K562 (cell line): Measurements from ENCODE around the gene POMGNT1. TPM values are rescaled to one million over a fixed set of nuclear protein-coding genes. Genes with fewer than 3 reads are reported as not detected.

Source experiments
- ATAC-seq: fragments of 200-7000 bp; cut with Tn5 transposase; 3 replicates; pipeline ENCODE4 v1.9.1; 2020; ENCODE audit warnings: moderate library complexity
- BruUV-seq: library from RNA; stranded (reverse); fragments of 400-500 nt; replicated peaks from 2 replicates; lab custom pipeline; 2021; lab: Mats Ljungman, UMichigan
- CTCF ChIA-PET: fragments of 300-600 bp; formaldehyde crosslinking; extraction: SDS; loops from one replicate; lab custom pipeline; 2021; ENCODE audit warnings: low intra/inter-chr PET ratio; lab: Yijun Ruan, JAX
- POLR2A ChIA-PET: fragments of 300-600, 350-650 bp; sonication (Branson Sonifier 250); formaldehyde crosslinking; extraction: SDS; loops from one replicate; lab custom pipeline; 2021; ENCODE audit warnings: antibody characterized with exemption, inconsistent platforms; lab: Yijun Ruan, JAX
- DNase-seq, 4 experiments: peaks; one replicate each; pipeline versions ENCODE4 v3.0.0 to v3.0.0-alpha.2; 2011 to 2018; ENCODE audit warnings: low spot score in 3 of 4, mixed read lengths in 3 of 4; ENCODE audit errors: extremely low read depth in 1 of 4
- FAIRE-seq: peaks from 2 replicates; lab custom pipeline; 2011; peaks lifted over from hg19 to GRCh38; lab: Jason Lieb, UNC
- H2AFZ ChIP-seq: 2 replicates; pipeline ENCODE4 v1.6.0; 2011; ENCODE audit warnings: low read depth, low read length, control low read depth, inconsistent platforms
- H3K27ac ChIP-seq: fragments of 200-600 bp; 3 replicates; pipeline ENCODE4 v1.8.0; 2011; ENCODE audit warnings: low read depth, mild to moderate bottlenecking, control low read depth, inconsistent platforms, low read length, moderate library complexity, mixed read lengths; ENCODE audit errors: extremely low read depth
- H3K27me3 ChIP-seq, 2 experiments: fragments of 300-600 bp in 1 of 2; 2 replicates in 1 of 2; 3 replicates in 1 of 2; pipeline versions ENCODE4 v1.6.0 to v1.8.0; 2011; ENCODE audit warnings: inconsistent platforms in 2 of 2, low read length in 2 of 2, mild to moderate bottlenecking in 1 of 2, mixed read lengths in 1 of 2, moderate library complexity in 1 of 2; ENCODE audit not compliant: control insufficient read depth in 2 of 2, insufficient read depth in 2 of 2
- H3K36me3 ChIP-seq: fragments of 300-600 bp; 3 replicates; pipeline ENCODE4 v1.8.0; 2011; ENCODE audit warnings: mild to moderate bottlenecking, low read length, inconsistent platforms; ENCODE audit not compliant: control insufficient read depth, insufficient read depth
- H3K4me1 ChIP-seq, 2 experiments: fragments of 200-600 bp in 1 of 2; replicated peaks in 1 of 2; 2 replicates in 1 of 2; 3 replicates in 1 of 2; pipeline versions ENCODE4 v1.5.1 to v1.8.0; 2011; ENCODE audit warnings: inconsistent platforms in 2 of 2, low read length in 2 of 2, mild to moderate bottlenecking in 1 of 2, mixed read lengths in 1 of 2, moderate library complexity in 1 of 2; ENCODE audit not compliant: control insufficient read depth in 2 of 2, insufficient read depth in 2 of 2
- H3K4me2 ChIP-seq: 2 replicates; pipeline ENCODE4 v1.6.1; 2011; ENCODE audit warnings: low read length, control low read depth, inconsistent platforms, mixed read lengths; ENCODE audit not compliant: insufficient read depth
- H3K4me3 ChIP-seq: fragments of 200-600 bp; sonication (generic), shearing (Covaris generic); 2 replicates; pipeline ENCODE4 v1.5.1; 2016; ENCODE audit warnings: control low read depth, inconsistent platforms
- H3K79me2 ChIP-seq: fragments of 200-600 bp; 3 replicates; pipeline ENCODE4 v1.8.0; 2011; ENCODE audit warnings: low read length, inconsistent platforms; ENCODE audit not compliant: control insufficient read depth, insufficient read depth
- H3K9ac ChIP-seq, 2 experiments: 2 replicates each; pipeline versions ENCODE4 v1.6.0 to v1.6.1; 2011; ENCODE audit warnings: low read depth in 2 of 2, low read length in 2 of 2, control low read depth in 1 of 2, inconsistent platforms in 1 of 2, mild to moderate bottlenecking in 1 of 2, mixed read lengths in 1 of 2; ENCODE audit not compliant: insufficient read depth in 1 of 2
- H3K9me1 ChIP-seq: one replicate; pipeline ENCODE4 v1.6.0; 2011; ENCODE audit warnings: inconsistent platforms, mild to moderate bottlenecking, low read length, moderate library complexity; ENCODE audit not compliant: control insufficient read depth, insufficient read depth
- H3K9me3 ChIP-seq: replicated peaks from 2 replicates; pipeline ENCODE4 v1.5.1; 2011; ENCODE audit warnings: low read depth, low read length, inconsistent platforms; ENCODE audit not compliant: control insufficient read depth, insufficient read depth
- H4K20me1 ChIP-seq: replicated peaks from 2 replicates; pipeline ENCODE4 v1.6.1; 2011; ENCODE audit warnings: low read length, inconsistent platforms, mixed read lengths; ENCODE audit not compliant: control insufficient read depth, insufficient read depth
- C11orf30 ChIP-seq: fragments of 450-650 bp; IDR thresholded peaks from 2 replicates; pipeline ENCODE4 v1.6.1; 2016; ENCODE audit warnings: low read depth, mild to moderate bottlenecking
- CBX3 ChIP-seq, 2 experiments: IDR thresholded peaks; 1 replicate in 1 of 2; 2 replicates in 1 of 2; pipeline ENCODE4 v1.6.1; 2012; ENCODE audit warnings: inconsistent platforms in 2 of 2, low read length in 2 of 2, borderline replicate concordance in 1 of 2, control low read depth in 1 of 2
- CSDE1 ChIP-seq, 2 experiments: fragments of 450-650 bp; IDR thresholded peaks; 2 replicates each; pipeline ENCODE4 v1.6.1; 2016; ENCODE audit warnings: mild to moderate bottlenecking in 1 of 2
- CXXC5 ChIP-seq: fragments of 250-450 bp; sonication (Bioruptor Pico); IDR thresholded peaks from 2 replicates; pipeline ENCODE4 v1.8.0; 2022; ENCODE audit warnings: inconsistent platforms, mild to moderate bottlenecking, moderate library complexity
- HDAC8 ChIP-seq: fragments of 450-650 bp; IDR thresholded peaks from 2 replicates; pipeline ENCODE4 v1.6.1; 2016; ENCODE audit warnings: mild to moderate bottlenecking, missing genetic modification characterization, moderate library complexity, missing compliant biosample characterization
- HOMEZ ChIP-seq: fragments of 250-450 bp; sonication (Bioruptor Pico); IDR thresholded peaks from 2 replicates; pipeline ENCODE4 v1.4.0; 2020; ENCODE audit warnings: mild to moderate bottlenecking, moderate library complexity
- JUNB ChIP-seq: fragments of 450-650 bp; formaldehyde crosslinking; conservative IDR thresholded peaks from 2 replicates; pipeline ENCODE4 v1.4.0; 2020; ENCODE audit warnings: mild to moderate bottlenecking
- L3MBTL2 ChIP-seq: fragments of 450-650 bp; IDR thresholded peaks from 2 replicates; pipeline ENCODE4 v1.6.1; 2016; ENCODE audit warnings: mild to moderate bottlenecking, moderate library complexity
- MAFG ChIP-seq: fragments of 450-650 bp; conservative IDR thresholded peaks from 2 replicates; pipeline ENCODE4 v1.6.1; 2016; ENCODE audit warnings: missing genetic modification characterization, missing compliant biosample characterization
- MAFK ChIP-seq: IDR thresholded peaks from 2 replicates; pipeline ENCODE4 v1.6.1; 2011; ENCODE audit warnings: low read length, improper control_type of control experiment
- PCBP1 ChIP-seq: fragments of 200-400 bp; formaldehyde crosslinking; IDR thresholded peaks from 2 replicates; pipeline ENCODE4 v1.6.1; 2018; ENCODE audit warnings: mild to moderate bottlenecking, low read depth, low read length; ENCODE audit not compliant: poor library complexity, severe bottlenecking
- PTRF ChIP-seq: fragments of 450-650 bp; IDR thresholded peaks from 2 replicates; pipeline ENCODE4 v1.6.1; 2016; ENCODE audit warnings: mild to moderate bottlenecking, missing genetic modification characterization, missing compliant biosample characterization
- TAL1 ChIP-seq: fragments of 450-650 bp; IDR thresholded peaks from 2 replicates; pipeline ENCODE4 v1.6.1; 2016; ENCODE audit warnings: mild to moderate bottlenecking
- ZZZ3 ChIP-seq: fragments of 450-650 bp; IDR thresholded peaks from 2 replicates; pipeline ENCODE4 v1.6.1; 2016; ENCODE audit warnings: antibody characterized with exemption, mild to moderate bottlenecking, moderate library complexity
- WGBS: fragments of 100-300 bp; shearing (Covaris generic); methylation state at CpG from one replicate; pipeline ENCODE4 v1.1.6; 2016; ENCODE audit warnings: low coverage, mixed read lengths; ENCODE audit not compliant: insufficient coverage; ENCODE audit errors: missing lambda C conversion rate; 5-methylcytosine and 5-hydroxymethylcytosine counted together
- in situ Hi-C: fragments of 300-500 bp; cut with MboI; formaldehyde crosslinking; loops from 4 replicates; pipeline ENCODE4 v1.15.0; 2018; ENCODE audit warnings: inconsistent platforms, mixed read lengths
- intact Hi-C: fragments of 100-400 bp; cut with micrococcal nuclease; formaldehyde crosslinking; loops from 2 replicates; pipeline ENCODE4 v1.14.2; 2022
- polyA plus RNA-seq, 8 experiments: library from polyadenylated mRNA; depleted of rRNA in 4 of 8; stranded (reverse) in 5 of 8; unstranded in 3 of 8; fragments of >200 nt; fragmentation: Nextera tagmentation in 2 of 8; fragmentation: Illumina TruSeq in 1 of 8; extraction: Ambion mirVana in 2 of 8; extraction: Trizol in 1 of 8; gene quantifications; 2 replicates each; pipeline versions ENCODE4 v1.2.1 to v1.2.3, GENCODE V29; 2011 to 2014; ENCODE audit warnings: inconsistent platforms in 1 of 8, missing spikeins in 1 of 8
- total RNA-seq, 7 experiments: library from RNA; depleted of rRNA in 6 of 7; stranded (reverse); fragments of >200 nt in 6 of 7; fragmentation: Illumina TruSeq in 2 of 7; extraction: Trizol in 2 of 7; gene quantifications; 2 replicates each; pipeline versions ENCODE4 v1.2.1 to v1.2.3, GENCODE V29; 2011 to 2021; ENCODE audit warnings: low replicate concordance in 1 of 7
- TF ChIP-seq, protein P1 (sequence below): sonication (generic); formaldehyde crosslinking; IDR thresholded peaks from 2 replicates; pipeline ENCODE4 v1.8.0; 2023; ENCODE audit warnings: missing genetic modification reagents, mild to moderate bottlenecking, borderline replicate concordance

The POMGNT1 gene
- total and polyA plus RNA-seq, 9 of the 15 experiments (the other 6 are each of a cell fraction or from before 2014, with no cell fraction given) = 14.1 to 58.9 (median 37.8) TPM

- peaks cover 20 to 41% of the 10 kb centered on the region in 2 experiments for H3K4me1 ChIP-seq
- H3K9me1 ChIP-seq = no peaks in the 10 kb centered on the region
- POLR2A ChIA-PET = interaction anchor here (0.7 to 1.8 kb wide), 4 partner anchors 12 to 77 kb away, joined by 4 to 9 read pairs (median 4); no protein-coding TSS in a partner anchor
- no peaks in the 10 kb centered on the region for H3K9me3 ChIP-seq
- H4K20me1 ChIP-seq = no peaks in the 10 kb centered on the region
- H3K27me3 ChIP-seq = 0 out of 5 replicates have a peak, but pooled peaks cover 0 to 9% of the 10 kb centered on the region in 2 experiments
- 6% methylated on average over 3 of the region's 3 CpGs for WGBS
- FAIRE-seq = no peak
- CTCF ChIA-PET = interaction anchor here (1.0 to 2.3 kb wide), 2 partner anchors 131 to 133 kb away, joined by 3 to 5 read pairs; no protein-coding TSS in a partner anchor
- no peaks in the 10 kb centered on the region for H3K36me3 ChIP-seq
- no peak for DNase-seq
- ATAC-seq = no peak
- H3K4me3 ChIP-seq = no peak overlapping the region
- H3K79me2 ChIP-seq = no peaks in the 10 kb centered on the region
- H3K27ac ChIP-seq = no peak overlapping the region
- H2AFZ ChIP-seq = no peak overlapping the region
- H3K9ac ChIP-seq = no peak overlapping the region
- in situ Hi-C loops (no loop called here), intact Hi-C loops (loop anchor here (10.0 kb wide), 1 partner anchor 285 kb away; no protein-coding TSS in a partner anchor)
- no peak overlapping the region for H3K4me2 ChIP-seq
- no TSS peak for BruUV-seq
- TF ChIP-seq HDAC8 (tag) (no peak), L3MBTL2 (peak; percentile 75), JUNB (CRISPR knock-in tag) (no peak), CXXC5 (CRISPR knock-in tag) (no peak), C11orf30 (peak; percentile 63), MAFG (tag) (0 out of 2 replicates have a peak, but pooled peaks have one; percentile 25), HOMEZ (CRISPR knock-in tag) (no peak), MAFK (peak; percentile 44; the same call in 1 of the 2 replicates), PTRF (no peak), PCBP1 (no peak), TAL1 (no peak), CBX3 (IDR thresholded peaks at IDR 0.05; ENCODE audit: borderline replicate concordance in 1 of 2, low read length in 2 of 2) (no peak), CSDE1 (IDR thresholded peaks at IDR 0.05) (no peak), ZZZ3 (no peak)
- TF ChIP-seq, protein P1, sequence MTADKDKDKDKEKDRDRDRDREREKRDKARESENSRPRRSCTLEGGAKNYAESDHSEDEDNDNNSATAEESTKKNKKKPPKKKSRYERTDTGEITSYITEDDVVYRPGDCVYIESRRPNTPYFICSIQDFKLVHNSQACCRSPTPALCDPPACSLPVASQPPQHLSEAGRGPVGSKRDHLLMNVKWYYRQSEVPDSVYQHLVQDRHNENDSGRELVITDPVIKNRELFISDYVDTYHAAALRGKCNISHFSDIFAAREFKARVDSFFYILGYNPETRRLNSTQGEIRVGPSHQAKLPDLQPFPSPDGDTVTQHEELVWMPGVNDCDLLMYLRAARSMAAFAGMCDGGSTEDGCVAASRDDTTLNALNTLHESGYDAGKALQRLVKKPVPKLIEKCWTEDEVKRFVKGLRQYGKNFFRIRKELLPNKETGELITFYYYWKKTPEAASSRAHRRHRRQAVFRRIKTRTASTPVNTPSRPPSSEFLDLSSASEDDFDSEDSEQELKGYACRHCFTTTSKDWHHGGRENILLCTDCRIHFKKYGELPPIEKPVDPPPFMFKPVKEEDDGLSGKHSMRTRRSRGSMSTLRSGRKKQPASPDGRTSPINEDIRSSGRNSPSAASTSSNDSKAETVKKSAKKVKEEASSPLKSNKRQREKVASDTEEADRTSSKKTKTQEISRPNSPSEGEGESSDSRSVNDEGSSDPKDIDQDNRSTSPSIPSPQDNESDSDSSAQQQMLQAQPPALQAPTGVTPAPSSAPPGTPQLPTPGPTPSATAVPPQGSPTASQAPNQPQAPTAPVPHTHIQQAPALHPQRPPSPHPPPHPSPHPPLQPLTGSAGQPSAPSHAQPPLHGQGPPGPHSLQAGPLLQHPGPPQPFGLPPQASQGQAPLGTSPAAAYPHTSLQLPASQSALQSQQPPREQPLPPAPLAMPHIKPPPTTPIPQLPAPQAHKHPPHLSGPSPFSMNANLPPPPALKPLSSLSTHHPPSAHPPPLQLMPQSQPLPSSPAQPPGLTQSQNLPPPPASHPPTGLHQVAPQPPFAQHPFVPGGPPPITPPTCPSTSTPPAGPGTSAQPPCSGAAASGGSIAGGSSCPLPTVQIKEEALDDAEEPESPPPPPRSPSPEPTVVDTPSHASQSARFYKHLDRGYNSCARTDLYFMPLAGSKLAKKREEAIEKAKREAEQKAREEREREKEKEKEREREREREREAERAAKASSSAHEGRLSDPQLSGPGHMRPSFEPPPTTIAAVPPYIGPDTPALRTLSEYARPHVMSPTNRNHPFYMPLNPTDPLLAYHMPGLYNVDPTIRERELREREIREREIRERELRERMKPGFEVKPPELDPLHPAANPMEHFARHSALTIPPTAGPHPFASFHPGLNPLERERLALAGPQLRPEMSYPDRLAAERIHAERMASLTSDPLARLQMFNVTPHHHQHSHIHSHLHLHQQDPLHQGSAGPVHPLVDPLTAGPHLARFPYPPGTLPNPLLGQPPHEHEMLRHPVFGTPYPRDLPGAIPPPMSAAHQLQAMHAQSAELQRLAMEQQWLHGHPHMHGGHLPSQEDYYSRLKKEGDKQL (CRISPR knock-in tag) = no peak
Observed at GRCh38 chr1:46169811-46170454, 28.3 kb downstream of the POMGNT1 start.
